Central memory CD8-positive, alpha-beta T cell (primary cell): Measurements from ENCODE around the gene LIPG.
A peak's percentile ranks its signal among the peaks of the same experiment; 100 is the strongest.
"Not testable (repeated sequence)": the region's sequence is repeated elsewhere in the genome, so short reads cannot be mapped to it uniquely, and the experiment has no call there.

Experiments
- ATAC-seq: fragments of 150-1000 bp; cut with Tn5 transposase; replicated peaks from 2 replicates; pipeline ENCODE4 v1.10.0; 2022; ENCODE audit warnings: mild to moderate bottlenecking, moderate FRiP score, moderate number of reproducible peaks; ENCODE audit not compliant: poor library complexity, severe bottlenecking; ENCODE audit errors: extremely low read depth
- DNase-seq, 2 donors: peaks; one replicate each; pipeline ENCODE4 v3.0.0; 2021; ENCODE audit warnings: low spot score in 2 of 2
- H3K27ac Mint-ChIP-seq: one replicate; pipeline ENCODE4 v1.8.0; 2022; ENCODE audit warnings: low read depth, mild to moderate bottlenecking, moderate library complexity, mixed read lengths
- H3K27me3 Mint-ChIP-seq: one replicate; pipeline ENCODE4 v1.8.0; 2022; ENCODE audit warnings: mixed read lengths
- H3K36me3 Mint-ChIP-seq: one replicate; pipeline ENCODE4 v1.8.0; 2022; ENCODE audit warnings: mild to moderate bottlenecking, moderate library complexity, mixed read lengths; ENCODE audit not compliant: insufficient read depth
- H3K4me1 Mint-ChIP-seq: one replicate; pipeline ENCODE4 v1.8.0; 2022; ENCODE audit warnings: mixed read lengths
- H3K4me3 Mint-ChIP-seq: one replicate; pipeline ENCODE4 v1.8.0; 2022; ENCODE audit warnings: mild to moderate bottlenecking, moderate library complexity, mixed read lengths
- H3K9me3 Mint-ChIP-seq: one replicate; pipeline ENCODE4 v1.8.0; 2022; ENCODE audit warnings: mixed read lengths

The LIPG gene

DNA sequence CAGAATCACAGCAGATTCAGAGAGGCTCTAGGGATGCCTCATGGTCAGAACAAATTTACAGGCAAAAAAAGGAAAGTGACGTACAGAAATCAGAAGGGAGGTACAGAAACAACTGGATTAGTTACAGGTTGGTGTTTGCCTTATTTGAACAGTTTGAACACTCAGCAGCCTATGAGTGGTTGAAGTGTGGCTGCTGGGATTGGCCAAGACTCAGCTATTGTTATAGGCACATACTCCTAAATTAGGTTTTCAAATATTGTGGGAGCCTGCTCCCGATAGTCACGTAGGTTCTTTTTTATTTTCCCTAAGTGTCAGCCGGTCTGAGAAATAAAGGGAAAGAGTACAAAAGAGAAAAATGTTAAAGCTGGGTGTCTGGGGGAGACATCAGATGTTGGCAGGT, 8.9 kb upstream of the LIPG start:
- H3K4me1 Mint-ChIP-seq: no peaks in the 10 kb centered on the region
- no peak overlapping the region for H3K27ac Mint-ChIP-seq
- H3K4me3 Mint-ChIP-seq: no peak overlapping the region
- ATAC-seq (no peak), DNase-seq (no peak)
- no peaks in the 10 kb centered on the region for H3K36me3 Mint-ChIP-seq
- H3K27me3 Mint-ChIP-seq: peaks cover 39% of the 10 kb centered on the region
- no peaks in the 10 kb centered on the region for H3K9me3 Mint-ChIP-seq

DNA sequence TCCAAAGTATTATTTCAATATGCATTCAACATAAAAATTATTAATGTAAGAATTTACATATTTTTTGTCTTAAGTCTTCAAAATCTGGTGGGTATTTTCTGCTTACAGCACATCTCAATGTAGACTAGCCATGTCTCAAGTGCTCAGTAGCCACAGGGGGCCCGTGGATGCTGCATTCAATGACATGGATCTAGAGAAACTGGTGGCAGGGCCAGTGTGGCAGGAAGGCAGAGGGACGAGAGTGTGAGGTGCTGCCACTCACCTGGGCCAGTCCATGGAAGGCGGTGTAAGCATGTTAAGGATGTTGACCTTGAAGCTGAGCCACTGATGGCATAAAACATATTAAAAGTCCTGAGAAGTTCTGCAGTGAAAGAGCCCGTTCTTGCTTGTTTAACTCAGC, 6.2 kb upstream of the LIPG start:
- Mint-ChIP-seq H3K4me1 (peaks cover 6% of the 10 kb centered on the region), H3K36me3 (no peaks in the 10 kb centered on the region), H3K27ac (no peak overlapping the region), H3K4me3 (no peak overlapping the region), H3K27me3 (peaks cover 61% of the 10 kb centered on the region), H3K9me3 (no peaks in the 10 kb centered on the region)
- no peak for ATAC-seq
- no peak for DNase-seq

DNA sequence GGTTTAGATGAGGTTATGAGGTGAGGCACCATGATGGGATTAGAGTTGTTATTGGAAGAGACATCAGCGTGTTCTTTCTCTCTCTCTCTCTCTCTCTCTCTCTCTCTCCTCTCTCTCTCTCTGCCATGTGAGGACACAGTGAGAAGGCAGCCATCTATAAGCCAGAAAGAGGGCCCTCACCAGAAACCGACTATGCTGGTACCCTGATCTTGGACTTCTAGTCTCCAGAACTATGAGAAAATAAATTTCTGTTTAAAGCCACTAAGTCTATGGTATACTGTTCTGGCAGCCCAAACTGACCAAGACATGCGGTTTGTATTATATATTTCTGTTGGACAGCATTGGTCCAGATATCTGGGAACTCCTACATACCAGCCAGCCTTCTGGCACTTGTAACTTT, 3.5 kb upstream of the LIPG start:
- Mint-ChIP-seq H3K4me3 (no peak overlapping the region), H3K36me3 (no peaks in the 10 kb centered on the region), H3K27me3 (peaks cover 68% of the 10 kb centered on the region), H3K4me1 (peaks cover 28% of the 10 kb centered on the region), H3K9me3 (no peaks in the 10 kb centered on the region), H3K27ac (no peak overlapping the region)
- ATAC-seq (no peak), DNase-seq (no peak)

DNA sequence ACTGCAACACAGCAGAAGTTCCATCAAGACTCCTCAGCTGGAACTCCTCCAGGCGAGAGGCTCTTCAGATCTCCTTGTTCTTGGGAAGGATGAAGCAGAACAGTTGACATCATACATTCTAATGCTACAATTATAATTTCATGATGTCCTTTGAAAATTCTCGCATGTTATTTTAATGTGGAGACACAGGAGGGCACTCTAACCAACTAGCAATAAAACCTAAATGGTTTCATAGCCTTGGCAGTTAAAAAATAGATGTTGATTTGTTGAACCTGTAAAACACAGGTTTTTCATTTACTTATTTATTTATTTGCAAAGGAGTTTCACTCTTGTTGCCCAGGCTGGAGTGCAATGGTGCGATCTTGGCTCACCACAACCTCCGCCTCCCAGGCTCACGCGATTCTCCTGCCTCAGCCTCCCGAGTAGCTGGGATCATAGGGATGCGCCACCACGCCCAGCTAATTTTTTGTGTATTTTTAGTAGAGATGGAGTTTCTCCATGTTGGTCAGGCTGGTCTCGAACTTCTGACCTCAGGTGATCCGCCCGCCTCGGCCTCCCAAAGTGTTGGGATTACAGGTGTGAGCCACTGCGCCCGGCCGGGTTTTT, 2.4 kb upstream of the LIPG start:
- ATAC-seq, H3K4me3 Mint-ChIP-seq, H3K9me3 Mint-ChIP-seq, H3K36me3 Mint-ChIP-seq, H3K27ac Mint-ChIP-seq, DNase-seq: not testable (repeated sequence)
- Mint-ChIP-seq H3K27me3 (peaks cover 68% of the 10 kb centered on the region), H3K4me1 (peaks cover 28% of the 10 kb centered on the region)

DNA sequence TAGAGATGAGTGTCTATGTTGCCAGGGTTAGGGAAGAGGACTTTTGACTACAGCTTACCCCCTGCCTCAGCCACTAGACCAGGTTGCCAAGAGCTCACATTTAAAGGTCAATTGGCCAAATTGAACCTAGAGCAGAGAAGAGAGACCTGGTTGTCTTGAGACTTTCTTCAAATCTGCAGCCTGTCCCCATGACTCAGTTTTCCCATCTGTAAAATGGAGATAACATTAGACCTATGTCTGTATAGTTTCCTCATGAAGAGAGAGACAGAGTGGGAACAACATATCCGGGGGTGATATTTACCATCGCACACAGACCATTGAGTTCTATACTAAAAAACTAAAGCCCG, 1.6 kb upstream of the LIPG start:
- Mint-ChIP-seq H3K27me3 (peaks cover 68% of the 10 kb centered on the region), H3K27ac (no peak overlapping the region), H3K36me3 (no peaks in the 10 kb centered on the region), H3K9me3 (no peaks in the 10 kb centered on the region), H3K4me3 (peak overlapping the region; percentile 69), H3K4me1 (peaks cover 28% of the 10 kb centered on the region)
- ATAC-seq: no peak
- DNase-seq: no peak

DNA sequence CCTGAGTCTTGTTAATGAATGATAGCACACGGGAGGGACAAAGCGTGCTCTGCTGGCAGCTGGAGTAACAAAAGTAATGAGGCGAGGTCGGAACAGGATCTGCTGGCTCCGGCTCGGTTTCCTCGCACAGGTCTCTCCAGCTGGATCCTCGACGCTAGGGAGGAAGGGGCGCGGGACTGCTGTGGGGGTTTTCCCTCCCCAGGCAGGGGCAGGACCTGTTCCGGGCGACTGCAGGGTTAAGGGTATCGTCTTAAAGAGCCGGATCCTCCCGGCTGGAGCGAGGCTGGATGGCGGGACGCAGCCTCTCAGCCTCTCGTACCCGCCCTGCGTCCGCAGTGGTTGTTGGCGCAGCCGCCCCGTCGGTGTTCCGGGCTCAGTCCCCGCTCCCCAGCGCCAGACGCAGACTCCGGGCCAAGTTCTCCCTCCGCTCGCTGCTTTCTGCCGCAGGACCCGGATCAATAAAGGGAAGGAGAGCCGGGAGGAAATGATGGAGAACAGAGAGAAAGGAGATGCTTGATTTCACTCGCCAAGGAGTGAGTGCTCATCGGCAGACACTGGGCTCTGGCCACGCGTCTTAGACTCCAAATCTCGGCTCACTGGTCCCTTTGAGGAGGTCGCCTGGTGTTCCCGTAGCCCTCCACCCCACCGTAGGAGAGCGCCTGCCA, 1.1 kb upstream of the LIPG start:
- ATAC-seq (no peak), DNase-seq (no peak)
- peak overlapping the region; percentile 69 for H3K4me3 Mint-ChIP-seq
- peaks cover 28% of the 10 kb centered on the region for H3K4me1 Mint-ChIP-seq
- H3K27ac Mint-ChIP-seq: no peak overlapping the region
- no peaks in the 10 kb centered on the region for H3K9me3 Mint-ChIP-seq
- no peaks in the 10 kb centered on the region for H3K36me3 Mint-ChIP-seq
- peaks cover 73% of the 10 kb centered on the region for H3K27me3 Mint-ChIP-seq

DNA sequence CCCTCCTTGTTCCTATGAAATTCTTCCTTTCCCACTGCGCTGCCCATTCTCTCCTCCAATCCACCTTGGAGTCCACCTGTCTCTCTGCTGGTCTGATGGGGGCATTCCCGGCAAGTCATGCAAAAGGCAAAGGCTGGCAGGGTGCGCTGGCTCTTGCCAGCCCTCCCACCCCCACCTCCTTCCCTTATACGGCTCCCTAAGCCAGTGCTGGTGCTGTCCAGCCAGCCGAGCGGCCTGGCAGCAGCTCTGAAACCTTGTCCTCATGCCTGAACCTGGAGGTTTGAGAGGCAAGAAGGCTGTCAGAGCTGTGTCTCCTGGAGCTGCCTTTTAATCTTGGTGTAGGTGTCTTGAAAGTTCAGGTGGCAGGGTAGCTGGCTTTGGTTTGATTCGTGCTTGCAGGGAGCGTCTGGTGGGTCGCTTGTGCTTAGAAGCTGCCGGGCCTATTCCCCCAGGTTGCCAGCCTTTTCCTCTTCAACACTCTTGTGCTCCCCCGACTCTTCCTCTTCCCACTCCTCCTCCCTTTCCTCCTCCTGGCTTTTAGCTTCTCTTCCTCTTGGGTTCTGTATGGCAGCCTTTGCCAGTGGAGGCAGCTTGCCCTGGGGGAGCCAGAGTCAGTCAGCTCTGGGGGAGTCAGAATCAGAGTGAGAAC, 748 bp downstream of the LIPG start:
- DNase-seq: no peak
- no peak for ATAC-seq
- Mint-ChIP-seq H3K27ac (no peak overlapping the region), H3K36me3 (no peaks in the 10 kb centered on the region), H3K4me1 (peaks cover 28% of the 10 kb centered on the region), H3K9me3 (no peaks in the 10 kb centered on the region), H3K4me3 (peak overlapping the region; percentile 69), H3K27me3 (peaks cover 88% of the 10 kb centered on the region)

DNA sequence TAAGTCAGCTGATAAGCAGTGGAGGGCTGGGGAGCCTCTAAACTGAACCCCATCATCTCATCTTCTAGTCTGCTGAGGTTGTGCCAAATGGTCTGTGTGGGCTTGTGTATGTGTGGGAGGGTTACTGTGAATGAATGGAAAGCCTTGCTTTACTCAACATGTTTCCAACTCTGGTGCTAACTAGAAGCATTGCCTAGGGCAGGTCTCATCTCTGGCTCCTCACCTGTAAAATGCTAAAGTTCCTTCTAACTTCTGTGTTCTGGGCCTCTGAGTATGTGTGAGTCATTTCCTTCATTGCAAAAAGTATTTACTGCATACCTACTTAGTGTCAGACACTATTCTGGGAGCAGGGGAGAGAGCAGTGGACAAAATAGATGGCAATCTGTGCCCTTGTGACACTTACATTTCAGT, 1.3 kb downstream of the LIPG start:
- H3K4me3 Mint-ChIP-seq: peak overlapping the region; percentile 69

DNA sequence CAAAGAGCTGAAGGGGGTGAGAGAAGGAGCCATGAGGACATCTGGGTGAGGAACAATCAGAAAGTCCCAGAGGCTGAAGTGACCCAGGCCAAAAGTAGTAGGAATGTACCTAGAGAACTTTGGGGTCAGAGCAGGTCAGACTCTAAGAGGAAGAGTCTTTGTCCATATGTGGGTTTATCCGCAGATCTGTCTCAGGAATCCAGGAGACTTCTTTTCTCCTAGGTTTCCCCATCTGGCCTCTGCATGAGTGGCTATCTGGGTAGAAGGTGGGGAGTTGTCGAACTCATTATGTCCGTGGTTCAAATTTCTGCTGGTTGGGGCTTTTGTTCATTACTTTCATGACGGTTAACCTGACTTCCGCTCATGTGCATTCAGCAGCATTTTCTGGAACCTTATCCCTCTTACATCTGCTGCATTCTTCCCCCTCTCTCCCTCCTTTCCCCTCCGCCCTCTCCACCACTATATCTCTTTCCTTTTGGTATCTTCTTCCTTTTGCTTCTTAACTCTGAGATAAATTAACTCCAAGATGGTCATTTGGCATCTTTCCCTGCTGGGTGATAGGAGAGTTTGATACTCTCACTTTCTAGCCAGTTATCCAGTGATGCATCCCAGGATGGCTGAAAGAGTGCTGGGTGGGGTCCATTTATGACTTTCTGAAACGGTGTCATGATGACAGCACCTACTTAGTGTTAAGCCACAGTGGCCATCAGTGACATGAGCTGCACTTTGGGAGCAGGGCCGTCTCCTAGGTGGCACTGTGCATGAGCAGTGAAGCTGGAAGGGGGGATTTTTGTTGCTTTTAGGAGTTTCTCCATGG, 2.1 kb downstream of the LIPG start:
- H3K27ac Mint-ChIP-seq: no peak overlapping the region
- DNase-seq (no peak), ATAC-seq (no peak)
- H3K27me3 Mint-ChIP-seq: peaks cover 79% of the 10 kb centered on the region
- no peaks in the 10 kb centered on the region for H3K36me3 Mint-ChIP-seq
- no peak overlapping the region for H3K4me3 Mint-ChIP-seq
- no peaks in the 10 kb centered on the region for H3K9me3 Mint-ChIP-seq
- peaks cover 28% of the 10 kb centered on the region for H3K4me1 Mint-ChIP-seq

More for the DNA sequence above, 1.3 kb downstream of the LIPG start:
- Mint-ChIP-seq H3K27ac (no peak overlapping the region), H3K36me3 (no peaks in the 10 kb centered on the region), H3K9me3 (no peaks in the 10 kb centered on the region), H3K27me3 (peaks cover 87% of the 10 kb centered on the region), H3K4me1 (peaks cover 28% of the 10 kb centered on the region)
- no peak for DNase-seq
- no peak for ATAC-seq

DNA sequence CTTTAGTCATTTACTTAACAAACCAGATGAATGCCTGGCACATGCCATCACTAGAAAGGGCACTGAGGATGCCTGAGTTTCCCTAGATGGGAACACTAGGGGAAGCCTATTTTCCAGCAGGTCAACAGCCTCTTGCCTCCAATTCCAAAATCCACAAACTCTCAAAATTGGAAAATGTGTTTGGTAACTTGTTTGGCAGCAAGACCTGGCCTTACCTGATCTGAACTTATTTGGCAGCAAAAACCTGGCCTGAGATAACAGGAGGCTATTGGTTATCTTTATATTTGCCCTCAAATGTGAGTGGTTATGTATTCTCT, 2.6 kb downstream of the LIPG start:
- no peak overlapping the region for H3K4me3 Mint-ChIP-seq
- no peak overlapping the region for H3K27ac Mint-ChIP-seq
- ATAC-seq: no peak
- H3K36me3 Mint-ChIP-seq: no peaks in the 10 kb centered on the region
- H3K9me3 Mint-ChIP-seq: no peaks in the 10 kb centered on the region
- no peak for DNase-seq
- peaks cover 28% of the 10 kb centered on the region for H3K4me1 Mint-ChIP-seq
- H3K27me3 Mint-ChIP-seq: peaks cover 78% of the 10 kb centered on the region

DNA sequence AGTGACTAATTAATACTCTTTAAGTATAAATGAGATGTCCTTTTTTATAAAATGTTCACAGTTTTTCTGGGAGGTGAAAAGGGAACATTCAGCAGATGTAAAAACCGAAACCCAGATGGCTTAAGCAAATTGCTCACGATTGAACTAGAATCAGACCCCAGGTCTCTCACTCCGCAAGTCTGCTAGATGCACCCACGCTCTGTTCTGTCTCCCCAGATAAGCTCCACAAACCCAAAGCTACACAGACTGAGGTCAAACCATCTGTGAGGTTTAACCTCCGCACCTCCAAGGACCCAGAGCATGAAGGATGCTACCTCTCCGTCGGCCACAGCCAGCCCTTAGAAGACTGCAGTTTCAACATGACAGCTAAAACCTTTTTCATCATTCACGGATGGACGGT, 3.2 kb downstream of the LIPG start:
- no peak overlapping the region for H3K27ac Mint-ChIP-seq
- no peak for DNase-seq
- no peaks in the 10 kb centered on the region for H3K36me3 Mint-ChIP-seq
- H3K4me3 Mint-ChIP-seq: no peak overlapping the region
- H3K9me3 Mint-ChIP-seq: no peaks in the 10 kb centered on the region
- ATAC-seq: no peak
- H3K4me1 Mint-ChIP-seq: peaks cover 27% of the 10 kb centered on the region
- H3K27me3 Mint-ChIP-seq: peaks cover 72% of the 10 kb centered on the region

DNA sequence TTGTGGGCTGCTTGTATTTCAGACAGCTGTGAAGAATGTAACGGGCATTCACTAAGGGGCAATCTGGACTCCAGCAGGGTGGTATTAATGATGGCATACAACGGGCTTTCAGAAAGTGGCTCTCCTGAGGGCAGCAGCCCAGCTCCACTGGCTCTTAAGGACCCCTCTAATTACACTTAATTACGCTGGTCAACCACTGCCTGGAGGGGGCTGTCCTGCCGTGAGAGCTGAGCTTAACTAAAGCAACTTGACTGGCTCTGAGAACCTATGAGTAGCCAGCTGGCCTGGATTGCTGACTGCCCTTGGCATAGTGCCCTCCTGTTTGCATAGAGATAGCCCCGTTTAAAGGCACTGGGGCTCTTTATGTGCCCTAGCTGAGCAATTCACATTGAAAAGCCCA, 3.8 kb downstream of the LIPG start:
- H3K4me3 Mint-ChIP-seq: no peak overlapping the region
- peaks cover 22% of the 10 kb centered on the region for H3K4me1 Mint-ChIP-seq
- DNase-seq (no peak), ATAC-seq (no peak)
- peaks cover 67% of the 10 kb centered on the region for H3K27me3 Mint-ChIP-seq
- no peak overlapping the region for H3K27ac Mint-ChIP-seq
- no peaks in the 10 kb centered on the region for H3K9me3 Mint-ChIP-seq
- H3K36me3 Mint-ChIP-seq: no peaks in the 10 kb centered on the region
